Neural cell (in vitro differentiated cells): ENCODE results near the gene TMPRSS2. TPM values are rescaled to one million over a fixed set of nuclear protein-coding genes. Genes with fewer than 3 reads are reported as not detected.

ENCODE experiments used
- H2AFZ ChIP-seq: fragments of 200-600, 300-800 bp; sonication (generic), shearing (Covaris generic); 2 replicates; pipeline ENCODE4 v1.6.0; 2014; ENCODE audit warnings: low read depth, mild to moderate bottlenecking, antibody characterized with exemption, low read length, moderate library complexity
- H3F3A ChIP-seq: fragments of 200-600 bp; shearing (Covaris generic); 2 replicates; pipeline ENCODE4 v1.6.1; 2016; ENCODE audit warnings: mild to moderate bottlenecking, moderate library complexity, mixed read lengths, antibody characterized with exemption, low read length; ENCODE audit not compliant: insufficient read depth, poor library complexity, severe bottlenecking
- H3K27ac ChIP-seq: fragments of 200-600, 300-800 bp; sonication (generic), shearing (Covaris generic); 2 replicates; pipeline ENCODE4 v1.5.1; 2014; ENCODE audit warnings: mild to moderate bottlenecking, low read length, moderate library complexity
- H3K27me3 ChIP-seq: fragments of 300-800, 200-600 bp; sonication (generic), shearing (Covaris generic); 2 replicates; pipeline ENCODE4 v1.6.0; 2014; ENCODE audit warnings: mild to moderate bottlenecking, low read depth, low read length, moderate library complexity; ENCODE audit not compliant: insufficient read depth
- H3K36me3 ChIP-seq: fragments of 300-800, 200-600 bp; sonication (generic), shearing (Covaris generic); 2 replicates; pipeline ENCODE4 v1.5.1; 2014; ENCODE audit warnings: mild to moderate bottlenecking, antibody characterized with exemption, low read length, moderate library complexity; ENCODE audit not compliant: insufficient read depth
- H3K4me2 ChIP-seq: fragments of 300-800, 200-600 bp; sonication (generic), shearing (Covaris generic); 2 replicates; pipeline ENCODE4 v1.6.0; 2014; ENCODE audit warnings: mild to moderate bottlenecking, low read length
- H3K4me3 ChIP-seq: fragments of 300-800, 200-600 bp; sonication (generic), shearing (Covaris generic); 2 replicates; pipeline ENCODE4 v1.5.1; 2014; ENCODE audit warnings: mild to moderate bottlenecking, low read length, moderate library complexity
- H3K79me2 ChIP-seq: fragments of 200-600 bp; shearing (Covaris generic); replicated peaks from 2 replicates; pipeline ENCODE4 v1.6.0; 2014; ENCODE audit warnings: mild to moderate bottlenecking, low read length, moderate library complexity; ENCODE audit not compliant: insufficient read depth
- H3K9ac ChIP-seq: fragments of 300-800, 200-600 bp; sonication (generic), shearing (Covaris generic); 2 replicates; pipeline ENCODE4 v1.6.1; 2016; ENCODE audit warnings: mild to moderate bottlenecking, low read length, mixed read lengths
- H3K9me2 ChIP-seq: fragments of 200-600 bp; shearing (Covaris generic); 2 replicates; pipeline ENCODE4 v1.6.1; 2016; ENCODE audit warnings: mild to moderate bottlenecking, low read length, mixed read lengths; ENCODE audit not compliant: insufficient read depth
- H3K9me3 ChIP-seq: fragments of 200-600, 300-800 bp; sonication (generic), shearing (Covaris generic); 2 replicates; pipeline ENCODE4 v1.6.1; 2016; ENCODE audit warnings: mild to moderate bottlenecking, mixed run types, low read length, moderate library complexity, mixed read lengths
- H4K20me1 ChIP-seq: fragments of 200-600 bp; shearing (Covaris generic); 2 replicates; pipeline ENCODE4 v1.6.1; 2016; ENCODE audit warnings: mild to moderate bottlenecking, mixed run types; ENCODE audit not compliant: insufficient read depth
- CTCF ChIP-seq: fragments of 450-650 bp; IDR thresholded peaks from 2 replicates; pipeline ENCODE4 v1.5.1; 2014; ENCODE audit warnings: antibody characterized with exemption, mild to moderate bottlenecking, moderate library complexity; ENCODE audit not compliant: poor library complexity, severe bottlenecking
- EP300 ChIP-seq: fragments of 450-650 bp; conservative IDR thresholded peaks from 2 replicates; pipeline ENCODE4 v1.6.1; 2014; ENCODE audit warnings: antibody characterized with exemption, mild to moderate bottlenecking, moderate library complexity; ENCODE audit not compliant: poor library complexity, severe bottlenecking
- EZH2 ChIP-seq: fragments of 200-600, 300-800 bp; shearing (Covaris generic), sonication (generic); IDR thresholded peaks from 2 replicates; pipeline ENCODE4 v1.6.1; 2014; ENCODE audit warnings: antibody characterized with exemption, low read length, borderline replicate concordance, mild to moderate bottlenecking; ENCODE audit not compliant: insufficient read depth, poor library complexity, severe bottlenecking
- MXI1 ChIP-seq: fragments of 450-650 bp; conservative IDR thresholded peaks from 2 replicates; pipeline ENCODE4 v1.6.1; 2014; ENCODE audit warnings: antibody characterized with exemption, mild to moderate bottlenecking; ENCODE audit not compliant: poor library complexity, severe bottlenecking
- POLR2AphosphoS5 ChIP-seq: IDR thresholded peaks from 2 replicates; pipeline ENCODE4 v1.6.1; 2012
- RAD21 ChIP-seq: fragments of 450-650 bp; conservative IDR thresholded peaks from 2 replicates; pipeline ENCODE4 v1.6.1; 2014; ENCODE audit warnings: antibody characterized with exemption, mild to moderate bottlenecking, moderate library complexity
- SMC3 ChIP-seq: fragments of 450-650 bp; conservative IDR thresholded peaks from 2 replicates; pipeline ENCODE4 v1.6.1; 2014; ENCODE audit warnings: antibody characterized with exemption, mild to moderate bottlenecking, moderate library complexity; ENCODE audit not compliant: poor library complexity
- TAF1 ChIP-seq: IDR thresholded peaks from 2 replicates; pipeline ENCODE4 v1.6.1; 2012; ENCODE audit warnings: low read depth
- polyA plus RNA-seq: library from polyadenylated mRNA; depleted of rRNA; stranded (reverse); fragments of >200 nt; gene quantifications from 2 replicates; pipeline ENCODE4 v1.2.3, GENCODE V29; 2014
- TF ChIP-seq, protein P1 (sequence below): IDR thresholded peaks from 2 replicates; pipeline ENCODE4 v1.6.1; 2012; ENCODE audit warnings: borderline replicate concordance

TMPRSS2 gene
- polyA plus RNA-seq, 1 donor from 2014 or later, result not detected

DNA sequence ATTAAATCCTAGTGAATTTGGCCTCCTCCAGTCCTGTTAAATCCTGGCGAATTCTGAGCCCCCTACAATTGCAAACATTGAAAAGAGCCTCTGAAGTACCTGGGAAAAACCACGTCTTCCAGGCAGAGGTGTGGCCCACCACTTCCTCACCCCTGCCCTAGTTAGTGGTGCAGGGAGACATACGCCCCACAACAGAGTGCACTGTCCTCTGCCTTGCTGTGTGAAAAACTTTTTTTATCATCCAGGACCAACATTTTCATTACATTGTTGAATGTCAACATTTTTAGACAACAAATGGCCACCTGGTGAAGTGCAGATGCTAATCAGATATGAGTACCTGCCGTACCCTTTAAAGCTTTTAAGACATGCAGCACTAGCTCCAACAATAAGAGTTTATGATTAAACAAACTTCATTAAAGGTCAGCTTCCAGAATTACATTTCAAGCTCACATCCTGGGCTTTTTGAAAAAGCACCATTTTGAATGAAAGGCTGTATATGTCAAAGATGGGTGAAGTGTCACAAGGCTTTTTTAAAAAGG, 13.6 kb upstream of the TMPRSS2 start:
- H3K9me3 ChIP-seq, result no peaks in the 10 kb centered on the region
- no peaks in the 10 kb centered on the region for H4K20me1 ChIP-seq
- H3K4me3 ChIP-seq, result no peak overlapping the region
- no peaks in the 10 kb centered on the region for H3K36me3 ChIP-seq
- H3K79me2 ChIP-seq, result no peaks in the 10 kb centered on the region
- H3K27me3 ChIP-seq, result no peaks in the 10 kb centered on the region
- H3K9me2 ChIP-seq, result no peaks in the 10 kb centered on the region
- H3K4me2 ChIP-seq, result no peak overlapping the region
- H3F3A ChIP-seq, result no peaks in the 10 kb centered on the region
- no peak overlapping the region for H3K9ac ChIP-seq
- H3K27ac ChIP-seq, result no peak overlapping the region
- no peak overlapping the region for H2AFZ ChIP-seq
- TF ChIP-seq POLR2AphosphoS5 (no peak), MXI1 (no peak), EP300 (no peak), EZH2 (no peak), RAD21 (no peak), CTCF (no peak), SMC3 (no peak), TAF1 (no peak)
- TF ChIP-seq, protein P1, sequence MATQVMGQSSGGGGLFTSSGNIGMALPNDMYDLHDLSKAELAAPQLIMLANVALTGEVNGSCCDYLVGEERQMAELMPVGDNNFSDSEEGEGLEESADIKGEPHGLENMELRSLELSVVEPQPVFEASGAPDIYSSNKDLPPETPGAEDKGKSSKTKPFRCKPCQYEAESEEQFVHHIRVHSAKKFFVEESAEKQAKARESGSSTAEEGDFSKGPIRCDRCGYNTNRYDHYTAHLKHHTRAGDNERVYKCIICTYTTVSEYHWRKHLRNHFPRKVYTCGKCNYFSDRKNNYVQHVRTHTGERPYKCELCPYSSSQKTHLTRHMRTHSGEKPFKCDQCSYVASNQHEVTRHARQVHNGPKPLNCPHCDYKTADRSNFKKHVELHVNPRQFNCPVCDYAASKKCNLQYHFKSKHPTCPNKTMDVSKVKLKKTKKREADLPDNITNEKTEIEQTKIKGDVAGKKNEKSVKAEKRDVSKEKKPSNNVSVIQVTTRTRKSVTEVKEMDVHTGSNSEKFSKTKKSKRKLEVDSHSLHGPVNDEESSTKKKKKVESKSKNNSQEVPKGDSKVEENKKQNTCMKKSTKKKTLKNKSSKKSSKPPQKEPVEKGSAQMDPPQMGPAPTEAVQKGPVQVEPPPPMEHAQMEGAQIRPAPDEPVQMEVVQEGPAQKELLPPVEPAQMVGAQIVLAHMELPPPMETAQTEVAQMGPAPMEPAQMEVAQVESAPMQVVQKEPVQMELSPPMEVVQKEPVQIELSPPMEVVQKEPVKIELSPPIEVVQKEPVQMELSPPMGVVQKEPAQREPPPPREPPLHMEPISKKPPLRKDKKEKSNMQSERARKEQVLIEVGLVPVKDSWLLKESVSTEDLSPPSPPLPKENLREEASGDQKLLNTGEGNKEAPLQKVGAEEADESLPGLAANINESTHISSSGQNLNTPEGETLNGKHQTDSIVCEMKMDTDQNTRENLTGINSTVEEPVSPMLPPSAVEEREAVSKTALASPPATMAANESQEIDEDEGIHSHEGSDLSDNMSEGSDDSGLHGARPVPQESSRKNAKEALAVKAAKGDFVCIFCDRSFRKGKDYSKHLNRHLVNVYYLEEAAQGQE, result no peak

GRCh38 chr21:41520560-41521442, 12.8 kb upstream of the TMPRSS2 start:
- Histone ChIP-seq H3K9me3 (no peaks in the 10 kb centered on the region), H3K9ac (no peak overlapping the region), H3K9me2 (no peaks in the 10 kb centered on the region), H3K4me2 (no peak overlapping the region), H3K27me3 (no peaks in the 10 kb centered on the region), H2AFZ (no peak overlapping the region), H3K79me2 (no peaks in the 10 kb centered on the region), H4K20me1 (no peaks in the 10 kb centered on the region), H3K36me3 (no peaks in the 10 kb centered on the region), H3K4me3 (no peak overlapping the region), H3K27ac (no peak overlapping the region), H3F3A (no peaks in the 10 kb centered on the region)
- TF ChIP-seq SMC3, result no peak
- no peak for TF ChIP-seq POLR2AphosphoS5
- no peak for TF ChIP-seq EP300
- TF ChIP-seq CTCF, result no peak
- TF ChIP-seq TAF1, result no peak
- no peak for TF ChIP-seq MXI1
- TF ChIP-seq RAD21, result no peak
- no peak for TF ChIP-seq EZH2
- TF ChIP-seq, protein P1, result no peak
